Hematopoietic multipotent progenitor cell treated with erythropoietin and hydrocortisone succinate and interleukin-3 and kit ligand, for 4 days (in vitro differentiated cells): ENCODE results near the gene RPP40.

Source experiments
- DNase-seq: peaks from one replicate; pipeline ENCODE4 v3.0.0-alpha.2; 2015

RPP40 gene

GRCh38 chr6:4967301-4968030 is 36.4 kb downstream of the RPP40 start:
- no peak for DNase-seq

- no peak for DNase-seq
Observed at GRCh38 chr6:4965562-4966389, 38.1 kb downstream of the RPP40 start.

- no peak for DNase-seq
Observed at GRCh38 chr6:4964675-4965561, 38.9 kb downstream of the RPP40 start.

- no peak for DNase-seq
Observed at GRCh38 chr6:4962905-4963304, 40.9 kb downstream of the RPP40 start.

- no peak for DNase-seq
Observed at GRCh38 chr6:4961322-4962168, 42.3 kb downstream of the RPP40 start.

GRCh38 chr6:4958624-4959023 is 45.2 kb downstream of the RPP40 start:
- DNase-seq: no peak

- DNase-seq: no peak
Observed at GRCh38 chr6:4957521-4958231, 46.2 kb downstream of the RPP40 start.

GRCh38 chr6:4956625-4957024 is 47.2 kb downstream of the RPP40 start:
- no peak for DNase-seq

- DNase-seq: no peak
Observed at GRCh38 chr6:4953440-4953839, 50.4 kb downstream of the RPP40 start.

GRCh38 chr6:4950836-4951533 is 52.9 kb downstream of the RPP40 start:
- no peak for DNase-seq

- no peak for DNase-seq
Observed at GRCh38 chr6:4950076-4950475, 53.8 kb downstream of the RPP40 start.

GRCh38 chr6:4948781-4949450 is 54.9 kb downstream of the RPP40 start:
- DNase-seq: no peak

GRCh38 chr6:4947716-4948115 is 56.1 kb downstream of the RPP40 start:
- DNase-seq: no peak

GRCh38 chr6:4946521-4946920 is 57.3 kb downstream of the RPP40 start:
- no peak for DNase-seq
